ENCODE data around the gene PIP4K2C. TPM values are rescaled to one million over a fixed set of nuclear protein-coding genes. Genes with fewer than 3 reads are reported as not detected.

PIP4K2C gene
- total and polyA plus RNA-seq, 8 donors: 17.0 to 44.1 (median 21.8) TPM

DNA sequence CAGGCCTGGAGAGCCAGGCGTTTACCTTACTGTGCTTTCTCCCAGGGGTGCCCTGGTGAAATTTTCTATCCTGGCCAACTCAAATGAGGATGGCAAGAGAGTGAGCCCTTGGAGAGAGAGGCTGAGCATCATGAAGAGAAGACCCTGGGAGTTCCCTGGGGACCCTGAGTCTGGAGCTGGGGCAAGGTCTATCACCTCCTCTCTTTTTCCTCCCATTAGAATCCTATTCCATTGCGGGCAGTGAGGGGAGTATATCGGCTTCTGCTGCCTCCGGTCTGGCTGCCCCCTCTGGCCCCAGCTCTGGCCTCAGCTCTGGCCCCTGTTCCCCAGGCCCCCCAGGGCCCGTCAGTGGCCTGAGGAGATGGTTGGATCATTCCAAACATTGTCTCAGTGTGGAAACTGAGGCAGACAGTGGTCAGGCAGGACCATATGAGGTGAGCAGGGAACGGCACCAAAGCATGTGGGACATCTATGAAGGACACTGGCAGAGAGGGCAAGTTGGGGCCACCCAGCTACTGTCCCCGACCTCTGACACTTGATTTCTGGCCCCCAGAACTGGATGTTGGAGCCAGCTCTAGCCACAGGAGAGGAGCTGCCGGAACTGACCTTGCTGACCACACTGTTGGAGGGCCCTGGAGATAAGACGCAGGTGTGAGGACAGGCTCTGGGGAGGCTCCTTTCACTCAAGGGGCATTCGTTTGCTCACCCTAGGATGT lies 21.9 kb downstream of the PIP4K2C start:
- ATAC-seq (no peak), DNase-seq (no peak)
- H3K9me3 ChIP-seq: no peaks in the 10 kb centered on the region
- H3K4me1 ChIP-seq: peaks cover 10 to 20% of the 10 kb centered on the region in 2 donors
- no peak overlapping the region for H3K27ac ChIP-seq
- H3K4me3 ChIP-seq: no peak overlapping the region
- intact Hi-C loops (cut with DNase I): no loop called here
- H3K36me3 ChIP-seq: no peaks in the 10 kb centered on the region
- TF ChIP-seq, protein P1, sequence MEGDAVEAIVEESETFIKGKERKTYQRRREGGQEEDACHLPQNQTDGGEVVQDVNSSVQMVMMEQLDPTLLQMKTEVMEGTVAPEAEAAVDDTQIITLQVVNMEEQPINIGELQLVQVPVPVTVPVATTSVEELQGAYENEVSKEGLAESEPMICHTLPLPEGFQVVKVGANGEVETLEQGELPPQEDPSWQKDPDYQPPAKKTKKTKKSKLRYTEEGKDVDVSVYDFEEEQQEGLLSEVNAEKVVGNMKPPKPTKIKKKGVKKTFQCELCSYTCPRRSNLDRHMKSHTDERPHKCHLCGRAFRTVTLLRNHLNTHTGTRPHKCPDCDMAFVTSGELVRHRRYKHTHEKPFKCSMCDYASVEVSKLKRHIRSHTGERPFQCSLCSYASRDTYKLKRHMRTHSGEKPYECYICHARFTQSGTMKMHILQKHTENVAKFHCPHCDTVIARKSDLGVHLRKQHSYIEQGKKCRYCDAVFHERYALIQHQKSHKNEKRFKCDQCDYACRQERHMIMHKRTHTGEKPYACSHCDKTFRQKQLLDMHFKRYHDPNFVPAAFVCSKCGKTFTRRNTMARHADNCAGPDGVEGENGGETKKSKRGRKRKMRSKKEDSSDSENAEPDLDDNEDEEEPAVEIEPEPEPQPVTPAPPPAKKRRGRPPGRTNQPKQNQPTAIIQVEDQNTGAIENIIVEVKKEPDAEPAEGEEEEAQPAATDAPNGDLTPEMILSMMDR (IDR thresholded peaks at IDR 0.05): no peak
- H3K27me3 ChIP-seq: peaks cover 12 to 97% of the 10 kb centered on the region in 2 donors

DNA sequence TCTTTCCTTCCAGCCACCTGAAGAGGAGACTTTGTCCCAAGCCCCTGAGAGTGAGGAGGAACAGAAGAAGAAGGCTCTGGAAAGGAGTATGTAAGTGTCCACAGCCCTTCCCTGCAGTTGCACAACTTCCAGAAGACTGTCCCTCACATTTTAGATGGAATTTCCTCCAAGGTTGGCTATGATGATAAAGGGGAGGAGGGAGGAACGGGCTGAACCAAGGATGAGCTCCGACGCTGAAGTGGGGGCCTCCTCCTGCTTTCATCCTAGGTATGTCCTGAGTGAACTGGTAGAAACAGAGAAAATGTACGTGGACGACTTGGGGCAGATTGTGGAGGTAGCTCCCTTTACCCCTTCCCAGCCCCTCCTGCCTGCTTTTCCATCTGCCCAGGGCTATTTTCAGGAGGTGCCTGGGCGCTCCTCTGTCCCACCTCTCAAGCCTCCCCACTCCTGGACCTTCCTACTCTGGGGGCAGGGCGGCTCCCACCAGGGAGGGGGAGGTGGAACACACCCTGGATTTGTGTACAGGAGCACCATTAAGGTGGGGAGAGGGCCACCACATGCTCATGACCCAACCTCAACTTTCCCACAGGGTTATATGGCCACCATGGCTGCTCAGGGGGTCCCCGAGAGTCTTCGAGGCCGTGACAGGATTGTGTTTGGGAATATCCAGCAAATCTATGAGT lies 22.6 kb downstream of the PIP4K2C start:
- peaks cover 12 to 100% of the 10 kb centered on the region in 2 donors for H3K27me3 ChIP-seq
- H3K4me3 ChIP-seq: no peak overlapping the region
- ATAC-seq (no peak), DNase-seq (no peak)
- intact Hi-C loops (cut with DNase I): no loop called here
- no peak overlapping the region for H3K27ac ChIP-seq
- H3K36me3 ChIP-seq: no peaks in the 10 kb centered on the region
- TF ChIP-seq, protein P1 (IDR thresholded peaks at IDR 0.05): no peak
- H3K4me1 ChIP-seq: peaks cover 10 to 20% of the 10 kb centered on the region in 2 donors
- H3K9me3 ChIP-seq: no peaks in the 10 kb centered on the region

DNA sequence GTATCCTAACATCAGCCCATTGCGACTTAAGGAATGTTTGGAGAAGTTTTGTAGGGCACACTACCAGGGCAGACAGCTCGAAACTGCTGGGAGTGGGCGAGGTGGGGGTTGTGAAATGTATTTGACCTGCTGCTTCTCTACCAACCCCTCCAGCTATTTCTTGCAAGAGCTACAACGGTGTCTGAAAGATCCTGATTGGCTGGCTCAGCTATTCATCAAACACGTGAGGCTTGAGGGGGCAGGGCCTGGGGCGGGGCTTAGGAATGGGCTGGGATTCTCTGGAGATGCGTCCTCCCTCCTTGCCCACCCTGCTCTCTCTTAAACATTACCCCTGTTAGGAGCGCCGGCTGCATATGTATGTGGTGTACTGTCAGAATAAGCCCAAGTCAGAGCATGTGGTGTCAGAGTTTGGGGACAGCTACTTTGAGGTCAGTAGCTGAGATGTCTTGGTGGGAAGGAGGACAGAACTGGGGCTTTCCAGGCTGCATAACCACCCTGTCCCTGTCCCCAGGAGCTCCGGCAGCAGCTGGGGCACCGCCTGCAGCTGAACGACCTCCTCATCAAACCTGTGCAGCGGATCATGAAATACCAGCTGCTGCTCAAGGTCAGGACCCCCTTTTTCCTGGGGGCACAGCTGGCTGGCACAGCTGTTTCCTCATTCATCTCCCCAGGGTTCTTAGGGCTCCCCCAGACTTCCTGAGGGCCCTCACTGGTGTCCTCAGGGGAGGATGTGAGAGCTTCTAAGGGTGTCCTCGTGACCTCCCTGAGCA lies 23.4 kb downstream of the PIP4K2C start:
- H3K4me1 ChIP-seq: peaks cover 10 to 22% of the 10 kb centered on the region in 2 donors
- intact Hi-C loops (cut with DNase I): no loop called here
- H3K27ac ChIP-seq: no peak overlapping the region
- H3K4me3 ChIP-seq: no peak overlapping the region
- no peaks in the 10 kb centered on the region for H3K9me3 ChIP-seq
- DNase-seq (no peak), ATAC-seq (no peak)
- H3K27me3 ChIP-seq: peaks cover 19 to 100% of the 10 kb centered on the region in 2 donors
- no peaks in the 10 kb centered on the region for H3K36me3 ChIP-seq
- TF ChIP-seq, protein P1 (IDR thresholded peaks at IDR 0.05): no peak

DNA sequence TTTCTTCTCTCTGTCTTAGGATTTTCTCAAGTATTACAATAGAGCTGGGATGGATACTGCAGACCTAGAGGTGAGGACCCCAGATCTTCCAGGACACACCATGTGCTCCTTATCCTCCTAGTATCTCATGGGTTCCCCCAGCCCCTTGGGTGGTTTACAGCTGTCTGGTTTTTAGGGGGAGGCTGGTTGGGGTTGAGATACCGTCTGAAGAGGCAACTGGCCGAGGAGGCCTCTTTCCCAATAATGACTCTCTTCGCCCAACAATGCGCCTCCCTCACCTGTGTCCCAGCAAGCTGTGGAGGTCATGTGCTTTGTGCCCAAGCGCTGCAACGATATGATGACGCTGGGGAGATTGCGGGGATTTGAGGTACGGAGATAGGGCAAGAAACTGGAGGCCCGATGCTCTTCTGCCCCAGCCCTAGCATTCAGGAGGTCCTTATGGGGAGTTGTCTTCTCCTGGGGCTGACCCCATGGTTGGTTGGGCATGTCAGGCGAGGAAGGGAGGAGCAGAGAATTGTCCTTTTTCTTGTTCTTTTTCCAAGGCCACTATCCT lies 24.0 kb downstream of the PIP4K2C start:
- no peak overlapping the region for H3K27ac ChIP-seq
- H3K9me3 ChIP-seq: no peaks in the 10 kb centered on the region
- H3K4me1 ChIP-seq: peaks cover 10 to 26% of the 10 kb centered on the region in 2 donors
- H3K4me3 ChIP-seq: no peak overlapping the region
- no peaks in the 10 kb centered on the region for H3K36me3 ChIP-seq
- TF ChIP-seq, protein P1 (IDR thresholded peaks at IDR 0.05): no peak
- DNase-seq: no peak
- no peak for ATAC-seq
- peaks cover 25 to 100% of the 10 kb centered on the region in 2 donors for H3K27me3 ChIP-seq
- intact Hi-C loops (cut with DNase I): no loop called here
